GM21447 (cell line): ENCODE data around the gene SMG6.
A peak's percentile ranks its signal among the peaks of the same experiment; 100 is the strongest.

Experiments used
- ATAC-seq: cut with Tn5 transposase; IDR thresholded peaks from one replicate; pipeline ENCODE4 v1.9.1; 2021; ENCODE audit not compliant: unreplicated experiment

The SMG6 gene

DNA sequence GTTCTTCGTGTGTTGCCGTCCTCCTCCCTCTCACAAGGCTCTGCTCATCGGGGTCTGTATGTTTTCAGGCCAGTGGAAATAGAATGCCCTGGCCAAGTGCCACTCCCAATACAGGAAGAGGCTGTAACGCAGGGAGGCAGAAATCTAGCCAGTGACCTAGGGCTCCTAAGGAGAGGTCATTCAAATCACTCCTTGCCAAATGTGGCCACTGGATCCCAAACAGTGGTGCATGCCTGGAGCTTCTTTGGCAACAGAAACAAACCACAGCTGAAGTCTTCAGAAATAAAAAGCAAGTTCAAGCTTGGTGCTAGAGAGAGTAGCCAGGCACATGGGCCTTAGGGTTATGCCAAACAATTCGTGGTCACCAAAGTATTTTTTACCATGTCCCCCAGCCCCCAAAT lies 66.1 kb downstream of the SMG6 start:
- ATAC-seq = no peak

DNA sequence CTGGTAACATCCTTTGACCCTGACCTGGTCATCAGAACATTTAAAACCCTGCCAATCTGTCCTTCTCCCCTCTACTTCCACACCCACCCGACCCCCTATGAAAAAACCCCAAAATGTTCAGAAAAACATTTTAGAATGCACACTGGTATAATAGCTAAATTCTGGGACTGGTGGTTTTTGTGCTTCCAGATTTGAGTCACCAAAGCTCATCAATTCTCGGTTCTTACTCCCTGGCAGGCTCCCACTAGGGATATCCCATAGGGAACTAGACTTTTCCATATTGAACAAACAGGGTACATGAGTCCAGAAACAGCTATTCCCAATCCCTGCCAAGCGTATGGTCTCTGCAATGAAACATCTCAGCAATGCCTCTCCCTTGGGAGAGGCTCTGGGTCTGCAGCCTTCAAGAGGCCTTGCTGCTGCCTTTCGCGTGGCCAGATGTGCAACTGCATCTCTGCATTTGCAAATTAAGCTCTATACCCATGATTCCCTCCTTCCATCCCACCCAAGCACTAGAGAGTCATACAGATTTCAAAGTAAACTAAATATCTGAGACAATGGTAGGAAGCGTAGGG lies 67.7 kb downstream of the SMG6 start:
- no peak for ATAC-seq

DNA sequence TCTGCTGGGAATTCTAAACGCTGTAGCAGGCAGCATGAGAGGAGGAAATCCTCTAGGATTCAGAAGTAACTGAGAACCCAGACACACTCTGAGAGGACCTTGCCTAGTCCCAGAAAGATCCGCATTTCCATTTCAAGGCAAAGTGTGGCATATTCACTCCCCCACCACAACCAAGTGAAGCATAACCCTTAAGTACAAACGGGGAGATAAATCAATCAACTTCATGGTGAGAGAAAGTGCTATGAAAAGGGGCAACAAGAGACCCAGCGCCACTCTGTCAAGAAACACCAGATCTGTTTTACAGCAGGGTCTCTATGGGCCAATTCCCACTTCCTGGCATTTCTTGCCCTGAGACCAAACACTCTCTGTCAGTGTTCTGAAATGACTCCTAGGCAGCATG lies 68.3 kb downstream of the SMG6 start:
- no peak for ATAC-seq

DNA sequence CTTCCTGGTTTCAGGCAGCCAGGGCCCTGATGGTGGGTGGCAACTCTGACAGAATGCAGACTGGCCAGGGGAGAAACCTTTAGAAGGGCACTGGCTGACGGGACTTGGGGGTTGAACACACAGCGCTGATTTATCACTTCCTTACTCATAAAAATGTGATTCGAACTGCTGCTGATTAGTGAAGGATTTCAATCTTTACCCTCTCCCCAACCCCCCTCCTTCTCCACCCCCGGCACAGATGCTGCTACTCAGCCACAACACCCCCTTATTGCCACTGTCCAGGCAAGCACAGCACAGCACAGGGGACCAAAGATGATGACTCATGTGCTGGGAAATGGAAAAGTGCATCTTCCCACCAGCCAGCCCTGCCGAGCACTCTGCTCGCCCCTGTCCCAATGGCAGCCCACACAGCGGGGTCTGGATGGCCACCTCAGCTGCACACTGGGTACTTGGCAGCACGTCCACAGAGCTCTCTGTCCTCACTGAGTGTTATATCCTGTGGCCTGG lies 70.1 kb downstream of the SMG6 start:
- no peak for ATAC-seq

DNA sequence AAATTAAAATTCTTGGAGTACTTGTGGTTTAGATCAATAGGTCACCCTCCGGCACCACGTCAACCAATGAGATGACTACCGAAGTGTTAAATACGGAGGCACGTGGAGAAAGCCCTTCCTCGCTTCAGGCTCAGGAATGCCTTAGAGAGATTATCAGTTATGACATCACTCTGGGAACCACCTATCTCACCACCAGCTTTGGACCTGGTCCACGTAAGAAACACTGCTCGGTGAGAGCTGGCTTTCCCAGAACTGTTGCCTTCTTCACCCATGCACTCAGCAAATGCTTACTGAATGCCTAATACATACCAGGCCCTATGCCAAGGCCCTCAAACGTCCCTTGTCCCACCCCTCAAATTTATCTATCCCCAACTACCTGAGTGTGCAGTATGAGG lies 71.3 kb downstream of the SMG6 start:
- no peak for ATAC-seq

DNA sequence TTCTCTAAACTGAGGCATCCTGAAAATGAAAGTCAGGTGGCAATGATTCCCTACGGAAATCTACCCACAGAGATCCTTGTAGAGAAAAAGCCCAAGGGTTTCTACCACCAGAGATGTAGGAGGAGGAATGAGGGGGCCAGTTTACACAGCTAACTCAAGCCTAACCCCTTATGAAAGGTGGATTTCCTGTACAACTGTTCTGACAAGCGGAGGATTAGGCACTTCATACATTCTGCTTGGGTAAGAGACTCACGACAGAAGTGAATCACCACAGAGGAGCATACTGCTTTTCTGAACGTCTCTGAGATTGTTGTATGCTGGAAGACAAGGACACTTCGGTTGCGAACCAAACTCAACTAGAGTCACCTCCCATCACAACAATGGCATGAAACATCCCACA lies 72.7 kb downstream of the SMG6 start:
- ATAC-seq = no peak

DNA sequence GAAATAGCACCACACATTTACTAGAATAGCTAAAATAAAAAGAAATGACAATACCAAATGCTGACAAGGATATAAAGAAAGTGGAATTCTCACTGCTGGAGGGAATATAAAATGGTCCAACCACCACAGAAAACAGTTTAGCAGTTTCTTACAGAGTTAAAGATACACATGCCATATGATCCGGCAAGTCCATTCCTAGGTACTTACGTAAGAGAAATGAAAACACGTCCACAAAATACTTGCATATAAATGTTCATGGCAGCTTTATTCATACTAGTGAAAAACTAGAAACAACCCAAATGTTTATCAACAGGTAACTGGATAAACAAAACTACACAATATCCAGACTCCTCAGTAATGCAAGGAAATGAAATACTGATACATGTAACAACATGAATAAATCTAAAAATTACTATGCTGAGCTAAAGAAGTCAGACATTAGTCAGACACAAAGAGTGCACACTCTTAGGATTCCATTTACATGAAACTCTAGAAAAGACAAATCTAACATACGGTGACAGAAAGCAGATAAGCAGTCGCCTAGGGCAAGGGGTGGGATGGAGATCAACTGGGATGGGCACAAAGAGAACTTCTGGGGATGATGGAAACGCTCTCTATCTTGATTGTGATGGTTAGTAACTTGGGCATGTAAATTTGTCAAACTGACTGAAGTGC lies 76.4 kb downstream of the SMG6 start:
- ATAC-seq = no peak

DNA sequence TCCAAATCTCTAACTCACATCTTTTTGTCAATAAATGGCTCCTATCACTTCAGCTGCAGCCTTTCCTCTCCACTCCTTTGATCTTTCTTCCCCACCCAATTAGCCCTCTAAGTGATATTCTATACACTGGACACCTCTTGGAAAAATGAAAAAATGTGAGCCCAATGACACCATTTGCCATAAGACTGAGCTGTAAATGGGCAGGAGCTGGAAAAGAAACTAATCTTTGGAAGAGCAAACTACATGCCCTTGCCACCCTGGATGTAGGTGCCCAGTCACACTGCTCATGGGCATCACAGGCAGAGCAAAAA lies 80.0 kb downstream of the SMG6 start:
- no peak for ATAC-seq

DNA sequence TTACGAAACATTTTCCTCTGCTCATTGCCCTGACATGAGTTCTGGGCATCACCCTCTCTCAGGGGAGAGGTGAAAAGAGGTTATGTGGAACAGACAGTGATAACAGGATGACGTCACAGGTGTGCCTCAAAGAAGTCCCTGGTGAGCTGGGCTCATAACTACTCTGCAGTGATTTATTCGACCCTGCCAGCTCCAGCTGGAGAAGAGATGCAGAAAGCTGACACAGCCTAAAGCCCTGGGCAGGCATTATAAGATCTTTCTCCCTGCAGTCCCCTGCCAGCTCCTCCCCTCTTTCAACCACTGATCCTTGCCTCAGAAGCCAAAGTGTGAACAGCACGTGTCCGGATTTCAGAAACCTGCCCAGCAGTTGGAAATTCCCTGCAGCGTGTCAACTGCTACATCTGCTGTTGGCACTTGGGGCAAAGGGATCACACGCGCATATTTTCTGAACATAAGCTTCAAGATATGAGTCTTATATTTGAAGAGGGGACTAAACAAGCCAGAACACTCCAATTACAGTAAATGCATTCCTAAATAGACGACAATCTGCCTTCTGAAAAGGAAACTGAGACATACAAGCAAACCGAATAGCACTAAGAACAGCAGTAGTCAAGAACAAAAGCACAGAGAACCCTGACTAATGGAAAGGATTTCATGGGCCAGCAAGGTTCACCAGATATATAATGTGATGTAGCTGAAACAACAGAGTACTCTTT lies 80.5 kb downstream of the SMG6 start:
- peak; percentile 54 for ATAC-seq

DNA sequence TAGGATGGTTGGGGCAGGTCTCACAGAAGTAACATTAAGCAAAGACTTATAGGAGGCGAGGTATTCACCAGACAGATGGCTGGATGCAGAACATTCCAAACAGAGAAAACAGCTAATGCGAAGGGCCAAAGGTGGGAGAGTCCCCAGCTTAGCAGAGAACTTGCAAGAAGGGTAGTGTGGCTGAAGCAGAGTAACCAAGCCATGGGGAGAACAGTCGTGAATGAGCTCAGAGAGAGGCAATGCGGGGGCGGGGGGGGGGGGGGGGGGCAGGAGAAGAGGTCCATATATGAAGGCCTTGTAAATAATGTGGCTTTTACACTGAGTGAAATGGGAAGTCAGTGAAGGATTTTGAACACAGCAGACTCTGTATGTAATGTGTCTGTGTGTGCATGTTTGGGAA lies 81.3 kb downstream of the SMG6 start:
- ATAC-seq = no peak

DNA sequence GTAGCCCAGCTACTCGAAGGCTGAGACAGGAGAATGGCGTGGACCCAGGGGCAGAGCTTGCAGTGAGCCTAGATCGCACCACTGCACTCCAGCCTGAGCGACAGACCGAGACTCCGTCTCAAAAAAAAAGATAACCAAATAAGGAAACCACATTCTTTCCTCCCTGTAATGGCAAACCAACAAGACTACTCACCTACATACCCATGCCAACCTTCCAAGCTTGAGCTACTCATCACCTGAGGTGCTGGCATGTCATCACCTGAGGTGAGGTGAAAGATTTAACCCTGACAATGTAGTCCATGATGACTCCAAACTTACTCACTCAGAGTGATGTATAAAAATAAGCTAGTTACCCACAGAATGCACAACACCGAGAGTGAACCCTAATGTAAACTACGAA lies 85.2 kb downstream of the SMG6 start:
- ATAC-seq = no peak

DNA sequence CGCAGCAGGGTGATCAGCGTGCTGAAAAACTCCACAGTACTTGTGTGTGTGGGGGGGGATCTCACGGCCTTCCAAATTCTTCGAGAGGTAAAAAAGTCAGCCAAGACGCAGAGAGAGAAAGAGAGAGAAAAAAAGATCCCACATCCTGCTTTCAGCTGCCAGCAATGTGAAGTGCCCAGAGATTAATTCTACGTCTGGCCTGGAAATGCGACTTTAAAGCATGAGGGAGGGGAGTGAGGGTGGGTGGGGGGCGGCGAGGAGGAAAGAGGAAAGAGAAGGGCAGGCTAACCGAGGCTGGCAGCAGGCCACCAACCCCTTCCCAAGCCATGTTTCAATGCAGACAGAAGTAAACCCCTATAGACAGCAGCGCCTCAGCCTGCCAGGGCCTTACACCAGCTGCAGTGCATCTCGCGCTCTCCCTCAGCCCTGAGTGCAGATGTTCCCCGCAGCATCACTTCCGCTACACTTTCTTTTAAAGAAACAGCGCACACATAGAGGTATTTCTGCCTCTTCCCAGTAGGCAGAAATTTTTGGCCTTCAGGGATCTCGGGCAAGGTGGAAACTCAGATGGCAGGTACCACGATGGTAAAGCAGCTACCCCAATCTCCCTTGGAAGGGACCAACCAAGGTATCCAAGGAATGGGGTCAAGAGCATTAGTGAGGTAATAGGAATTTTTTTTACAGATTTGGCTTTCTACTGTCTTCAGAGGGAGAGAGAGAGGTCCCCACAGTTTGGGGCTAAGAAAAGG lies 87.8 kb downstream of the SMG6 start:
- peak; percentile 91 for ATAC-seq

DNA sequence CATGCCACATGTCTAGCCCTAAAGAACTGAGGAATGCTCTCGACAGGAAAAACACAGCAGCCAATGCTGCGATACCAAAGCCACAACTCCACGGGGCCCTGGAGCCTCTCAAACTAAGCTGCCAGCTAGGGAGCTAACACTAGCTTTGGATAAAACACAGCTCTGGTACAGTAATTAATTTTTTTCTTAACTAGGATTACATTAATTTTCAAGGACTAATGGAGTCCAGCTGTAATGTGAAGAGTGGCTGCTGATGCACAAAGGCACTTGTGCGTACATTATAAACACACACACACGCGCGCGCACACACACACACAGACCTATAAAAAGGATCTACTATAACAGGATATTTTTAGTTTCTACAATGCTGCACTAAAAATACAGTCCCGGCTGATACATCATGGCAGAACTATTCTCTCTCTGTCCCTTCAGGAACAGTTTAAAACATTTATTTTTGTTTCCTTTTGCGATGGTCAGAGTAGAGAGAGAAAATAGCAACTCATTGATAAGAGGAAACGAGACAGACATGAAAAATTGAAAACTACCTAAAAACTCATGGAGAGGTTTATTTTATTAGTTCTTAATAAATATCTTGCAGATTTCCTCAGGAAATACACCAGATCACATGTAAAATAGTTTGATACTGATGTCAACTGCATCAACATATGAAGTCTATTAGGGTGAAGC lies 88.5 kb downstream of the SMG6 start:
- no peak for ATAC-seq

DNA sequence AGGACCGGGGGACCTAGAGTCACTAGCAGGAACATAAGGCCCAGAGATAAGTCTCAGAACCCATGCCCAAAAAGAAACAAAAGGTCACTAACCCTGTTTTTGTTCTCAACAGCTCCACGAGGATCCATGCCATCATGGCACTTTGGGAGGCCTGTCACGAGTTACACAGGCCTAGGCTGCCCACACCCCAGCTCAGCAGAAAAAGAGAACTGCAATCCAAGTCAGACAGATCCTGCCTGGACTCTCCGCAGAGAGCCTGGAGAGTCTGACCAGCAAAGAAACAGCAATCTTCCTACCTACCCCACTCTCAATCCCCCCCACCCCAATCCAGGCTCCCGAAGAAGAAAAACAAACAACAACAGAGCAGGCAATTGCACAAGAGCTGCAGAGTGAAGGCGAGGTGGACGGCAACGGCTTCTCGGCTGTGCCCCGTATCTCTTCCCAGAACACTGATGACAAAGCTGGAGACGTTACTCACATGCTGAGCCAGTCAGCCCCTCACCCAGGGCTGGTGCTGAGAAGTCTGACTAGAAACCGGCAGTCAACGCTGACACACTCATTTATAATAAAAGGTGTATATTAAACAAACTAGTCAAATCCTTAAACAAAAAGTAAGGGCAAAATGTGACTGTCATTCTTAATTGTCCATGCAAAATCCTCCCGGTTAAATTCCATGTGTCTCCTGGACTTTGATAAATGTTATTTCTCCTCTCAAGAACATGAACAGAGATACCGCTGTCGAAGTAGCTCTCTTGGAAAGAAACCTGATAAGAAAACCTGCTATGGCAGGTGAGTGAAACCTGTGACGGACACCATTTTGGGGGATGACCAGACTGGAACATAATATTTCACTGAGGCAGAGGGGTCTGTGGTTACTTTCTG lies 89.3 kb downstream of the SMG6 start:
- ATAC-seq = no peak

DNA sequence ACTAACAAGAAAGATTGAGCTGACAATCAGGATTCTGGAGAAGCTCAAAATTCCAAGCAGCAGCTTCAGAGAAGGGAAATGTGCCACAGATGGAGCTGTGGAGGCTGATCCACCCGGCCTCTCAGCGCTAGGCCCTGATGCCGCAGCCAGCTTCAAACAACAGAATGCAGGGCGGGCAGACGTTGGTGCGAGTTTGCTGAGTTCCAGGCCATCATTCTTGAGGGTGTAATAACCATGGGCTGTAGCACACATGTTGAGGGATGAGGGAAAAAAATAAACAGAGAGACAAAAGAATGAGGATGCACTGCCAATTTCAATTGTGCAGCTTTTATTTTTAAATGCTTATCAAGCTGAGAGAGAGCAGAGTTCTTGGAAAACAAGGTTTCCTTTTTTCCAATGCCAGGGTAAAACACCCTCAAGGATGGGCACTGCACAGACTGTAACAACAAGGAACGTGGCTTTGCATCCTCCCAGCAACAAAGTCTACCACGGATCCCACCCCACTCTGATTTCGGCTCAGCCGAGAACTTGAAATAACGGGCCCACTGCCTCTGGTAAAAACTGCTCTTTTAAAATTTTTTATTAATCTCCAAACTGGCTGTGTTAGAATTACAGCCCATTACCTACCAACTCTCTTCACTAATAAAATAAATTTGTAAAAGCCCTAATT lies 90.2 kb downstream of the SMG6 start:
- ATAC-seq = no peak

DNA sequence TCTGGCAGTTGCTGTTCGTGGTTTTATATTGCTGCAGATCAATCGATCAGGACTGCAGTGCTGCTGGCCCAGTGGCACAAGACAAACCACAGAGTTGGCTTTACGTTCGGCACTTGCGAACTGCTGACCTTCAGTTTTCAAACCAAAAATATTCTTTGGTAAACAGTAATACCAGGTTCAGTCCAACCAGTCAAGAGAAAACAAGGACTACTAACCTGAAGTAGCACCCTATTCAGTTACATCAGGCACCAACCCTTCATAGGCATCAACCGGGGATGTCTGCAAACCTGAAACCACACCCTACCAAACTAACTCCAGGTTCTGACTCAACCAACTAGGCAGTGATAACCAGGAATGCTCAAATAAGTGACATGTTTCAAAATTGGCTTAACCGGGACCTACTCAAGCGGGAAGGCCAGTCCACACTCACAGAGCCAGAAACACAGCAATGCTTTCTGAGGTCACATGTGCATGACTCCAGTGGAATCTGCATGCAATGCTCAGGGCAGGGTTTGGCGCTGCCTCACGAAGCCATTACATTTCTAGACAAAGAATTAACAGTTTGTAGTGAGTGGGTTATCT lies 91.1 kb downstream of the SMG6 start:
- ATAC-seq = no peak

DNA sequence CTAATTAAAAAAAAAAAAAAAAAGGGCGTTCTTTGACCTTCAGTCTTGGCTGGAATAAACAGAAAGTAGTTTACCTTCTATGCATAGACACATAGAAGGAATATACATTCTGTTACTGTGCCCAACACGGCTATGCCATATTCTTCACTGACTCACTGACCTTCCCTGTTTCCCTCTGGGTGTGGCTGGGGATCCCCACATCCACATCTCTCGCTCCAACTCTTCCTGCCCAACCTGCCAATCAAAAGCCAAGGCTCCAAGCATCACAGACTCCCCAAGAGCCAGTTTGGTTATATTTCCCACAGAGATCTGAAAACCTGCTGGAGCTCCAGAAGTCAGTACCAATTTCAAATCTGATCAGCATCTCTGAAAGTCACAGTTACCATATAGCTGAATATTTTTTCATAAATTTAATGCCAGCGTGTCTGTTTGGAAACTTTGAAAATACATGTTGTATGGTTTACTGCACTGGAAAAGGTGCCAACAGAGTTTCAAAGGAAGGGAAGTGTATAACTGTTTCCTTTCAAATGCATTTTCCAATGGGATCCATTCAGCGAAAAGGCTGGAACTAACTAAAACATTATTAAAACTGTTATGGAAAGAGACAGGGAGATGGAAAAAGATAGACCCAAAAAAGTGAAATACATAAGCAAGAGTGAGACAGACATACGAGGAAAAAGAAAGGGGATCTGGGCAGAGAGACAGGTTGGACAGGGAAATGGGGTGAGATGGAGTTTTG lies 91.8 kb downstream of the SMG6 start:
- ATAC-seq = no peak

DNA sequence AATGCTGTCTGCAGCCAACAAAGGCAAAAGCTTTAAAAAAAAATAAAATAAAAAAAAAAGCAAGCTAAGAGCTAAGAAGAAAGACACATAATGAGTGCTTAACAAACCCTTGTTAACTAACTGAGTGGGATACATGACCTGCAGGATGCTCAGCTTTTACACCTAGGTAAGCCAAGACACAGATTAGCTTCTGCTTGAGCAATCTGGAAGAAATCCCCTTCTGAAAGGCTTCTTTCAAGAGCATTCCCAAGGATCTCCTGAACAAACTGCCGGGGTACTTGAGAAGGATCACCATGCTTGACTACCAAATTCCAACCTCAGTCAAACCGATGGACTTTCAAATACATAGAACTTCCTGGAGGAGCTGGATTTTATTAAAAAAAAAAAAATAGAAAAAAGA lies 92.9 kb downstream of the SMG6 start:
- ATAC-seq = no peak
